GM12801 (cell line): ENCODE measurements around the gene ZC3H18.

Source experiments
- CTCF ChIP-seq: IDR thresholded peaks from one replicate; pipeline ENCODE4 v1.5.1; 2011; ENCODE audit warnings: control low read depth; ENCODE audit not compliant: insufficient read length; ENCODE audit errors: extremely low read depth

The ZC3H18 gene

DNA sequence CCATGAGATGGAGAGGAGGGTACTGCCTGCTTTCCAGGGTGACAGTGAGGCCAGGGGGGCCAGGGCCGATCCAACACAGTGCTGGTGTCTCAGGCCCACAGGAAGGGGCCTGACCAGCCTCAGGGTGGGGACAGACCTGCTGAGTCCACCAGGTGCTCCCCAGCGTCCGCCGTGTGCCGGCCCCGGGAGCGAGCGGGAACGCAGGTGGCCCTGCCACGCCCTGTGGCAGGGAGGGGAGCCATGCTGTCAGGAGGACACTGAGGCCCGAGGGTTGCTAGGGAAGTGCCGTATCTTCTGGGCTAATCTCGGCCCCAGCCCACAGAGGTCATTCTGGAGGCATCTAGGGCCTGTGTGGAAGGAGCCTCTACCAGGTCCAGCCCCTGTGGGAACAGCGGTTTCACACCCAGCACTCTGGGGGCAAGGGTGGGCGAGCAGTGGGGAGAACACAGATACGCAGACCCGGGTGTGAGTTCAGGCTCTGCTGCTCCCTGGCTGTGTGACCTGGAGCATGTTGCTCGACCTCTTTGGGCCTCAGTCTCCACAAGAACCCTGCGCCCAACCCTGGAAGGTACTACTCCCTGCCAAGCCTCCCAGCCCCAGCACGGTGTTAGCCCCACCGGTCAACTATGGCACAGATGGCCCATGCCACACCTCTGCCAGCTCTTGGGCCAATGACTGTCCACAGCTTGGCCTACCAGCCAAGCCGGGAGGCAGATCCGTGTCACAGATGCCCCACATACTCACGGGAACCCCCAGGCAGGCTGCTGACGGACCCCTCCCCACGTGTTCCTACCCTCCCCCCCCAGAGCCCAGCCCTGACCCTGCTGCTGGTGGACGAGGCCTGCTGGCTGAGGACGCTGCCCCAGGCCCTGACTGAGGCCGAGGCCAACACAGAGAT lies 43.9 kb upstream of the ZC3H18 start:
- no peak for TF ChIP-seq CTCF

DNA sequence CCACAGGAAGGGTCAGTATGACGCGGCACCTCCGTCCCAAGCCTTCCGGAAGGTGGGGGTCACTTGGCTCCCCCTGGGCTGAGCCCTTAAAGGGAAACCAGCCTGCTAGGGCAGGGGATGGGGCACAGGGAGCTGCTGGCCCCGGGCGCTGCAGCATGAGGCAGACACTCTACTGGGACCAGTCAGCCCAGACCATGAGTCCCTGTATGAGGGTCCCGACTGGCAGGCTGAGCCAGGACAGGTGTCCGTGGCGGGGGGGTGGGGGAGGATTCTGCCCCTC lies 43.4 kb upstream of the ZC3H18 start:
- no peak for TF ChIP-seq CTCF

DNA sequence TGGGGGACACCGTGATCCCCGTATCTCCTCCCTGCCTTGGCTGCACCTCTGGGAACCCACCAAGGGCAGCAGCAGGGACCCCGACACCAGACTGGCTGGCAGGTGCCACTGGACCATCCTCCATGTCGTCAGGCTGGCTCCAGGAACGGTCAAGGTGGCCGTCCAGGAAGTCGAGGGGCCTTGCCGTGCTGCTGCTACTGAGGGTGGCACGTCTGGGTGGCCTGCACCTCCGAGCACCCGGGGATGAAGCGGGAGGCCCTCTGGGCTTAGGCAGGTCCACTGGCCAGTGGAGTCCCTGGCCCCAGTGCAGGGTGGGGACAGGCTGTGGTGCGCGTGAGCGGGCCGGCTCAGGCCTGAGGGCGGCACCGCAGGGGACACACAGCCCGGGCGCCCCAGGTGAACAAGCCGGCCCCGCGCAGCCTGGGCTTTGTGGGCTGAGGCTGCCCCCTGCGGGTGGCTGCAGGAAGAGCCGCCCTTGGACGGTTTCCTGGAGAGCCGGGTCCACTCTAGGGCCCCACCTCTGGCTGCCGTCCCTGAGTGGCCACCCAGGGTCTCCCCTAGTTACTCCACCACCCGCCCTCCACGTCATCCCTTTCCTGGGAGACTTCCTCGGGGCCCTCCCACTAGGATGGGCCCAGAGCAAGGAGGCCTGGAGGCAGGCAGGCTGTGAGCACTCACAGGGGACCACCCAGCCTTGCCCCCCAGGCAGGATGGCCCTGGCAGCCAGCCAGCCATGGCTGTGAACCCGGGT lies 42.8 kb upstream of the ZC3H18 start:
- TF ChIP-seq CTCF, result no peak

GRCh38 chr16:88527937-88528743 lies 42.1 kb upstream of the ZC3H18 start:
- no peak for TF ChIP-seq CTCF

DNA sequence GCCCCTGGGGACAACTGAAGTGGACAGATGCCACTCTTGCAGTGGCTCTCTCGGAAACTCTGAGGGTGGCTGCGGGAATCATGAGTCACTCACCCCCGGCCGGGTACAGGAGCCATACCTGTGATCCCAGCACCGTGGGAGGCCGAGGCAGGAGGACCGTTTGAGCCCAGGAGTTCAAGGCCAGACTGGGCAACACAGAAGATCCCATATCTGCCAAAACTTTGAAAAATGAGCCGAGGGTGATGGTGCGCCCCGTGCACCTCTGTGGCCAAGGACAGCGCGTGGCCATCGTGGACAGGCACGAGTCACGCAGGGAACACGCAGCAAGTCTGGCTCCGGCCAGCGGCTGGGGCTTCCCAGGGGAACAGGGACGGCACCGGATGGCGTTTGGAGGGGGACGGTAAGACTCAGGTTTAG lies 41.3 kb upstream of the ZC3H18 start:
- no peak for TF ChIP-seq CTCF

GRCh38 chr16:88529596-88529995 lies 40.6 kb upstream of the ZC3H18 start:
- no peak for TF ChIP-seq CTCF
